GM12878 (cell line): ENCODE measurements around the gene TAOK2. TPM values are rescaled to one million over a fixed set of nuclear protein-coding genes. Genes with fewer than 3 reads are reported as not detected.

Experiments
- ATAC-seq: fragments of 200-7000 bp; cut with Tn5 transposase; 3 replicates; pipeline ENCODE4 v1.9.1; 2020; ENCODE audit warnings: mild to moderate bottlenecking, moderate library complexity
- BruUV-seq: library from RNA; stranded (reverse); fragments of 400-500 nt; replicated peaks from 2 replicates; lab custom pipeline; 2021; lab: Mats Ljungman, UMichigan
- CTCF ChIA-PET: fragments of 300-600 bp; sonication (Branson Sonifier 250); formaldehyde crosslinking; extraction: SDS; loops from one replicate; lab custom pipeline; 2021; ENCODE audit warnings: inconsistent platforms; lab: Yijun Ruan, JAX
- POLR2A ChIA-PET: fragments of 350-600 bp; formaldehyde crosslinking; extraction: SDS; loops from one replicate; lab custom pipeline; 2021; ENCODE audit warnings: inconsistent platforms; lab: Charles Lee
- RAD21 ChIA-PET: fragments of 300-600 bp; sonication (Branson Sonifier 250); formaldehyde crosslinking; loops from one replicate; lab custom pipeline; 2023; ENCODE audit warnings: antibody characterized with exemption; ENCODE audit not compliant: unreplicated experiment; lab: Charles Lee
- SMC1A ChIA-PET: fragments of 300-600 bp; sonication (Branson Sonifier 250); formaldehyde crosslinking; loops from one replicate; lab custom pipeline; 2023; ENCODE audit not compliant: unreplicated experiment, uncharacterized antibody; lab: Charles Lee
- DNase-seq: peaks from one replicate; pipeline ENCODE4 v3.0.0-alpha.2; 2011; ENCODE audit warnings: low read depth, low spot score
- FAIRE-seq: peaks from 3 replicates; lab custom pipeline; 2011; peaks lifted over from hg19 to GRCh38; lab: Jason Lieb, UNC
- H2AFZ ChIP-seq: 2 replicates; pipeline ENCODE4 v1.6.0; 2011; ENCODE audit warnings: low read depth, low read length, control low read depth; ENCODE audit not compliant: control insufficient read depth
- H3K27ac ChIP-seq: 2 replicates; pipeline ENCODE4 v1.5.1; 2011; ENCODE audit warnings: control low read depth; ENCODE audit not compliant: control insufficient read depth, insufficient read depth
- H3K27me3 ChIP-seq, 2 experiments: replicated peaks in 1 of 2; 2 replicates each; pipeline versions ENCODE4 v1.6.0 to v1.6.1; 2011; ENCODE audit warnings: low read length in 1 of 2; ENCODE audit not compliant: control insufficient read depth in 2 of 2, insufficient read depth in 2 of 2
- H3K36me3 ChIP-seq, 2 experiments: 2 replicates each; pipeline ENCODE4 v1.5.1; 2011; ENCODE audit warnings: low read length in 1 of 2; ENCODE audit not compliant: control insufficient read depth in 2 of 2, insufficient read depth in 2 of 2
- H3K4me1 ChIP-seq: 2 replicates; pipeline ENCODE4 v1.6.1; 2011; ENCODE audit warnings: mild to moderate bottlenecking, low read length, moderate library complexity, mixed read lengths; ENCODE audit not compliant: control insufficient read depth, insufficient read depth
- H3K4me2 ChIP-seq: 2 replicates; pipeline ENCODE4 v1.6.0; 2011; ENCODE audit warnings: control low read depth; ENCODE audit not compliant: control insufficient read depth, insufficient read depth
- H3K4me3 ChIP-seq: fragments of 200-600 bp; sonication (generic); 2 replicates; pipeline ENCODE4 v1.5.1; 2016
- H3K79me2 ChIP-seq: 2 replicates; pipeline ENCODE4 v1.6.0; 2011; ENCODE audit warnings: low read length; ENCODE audit not compliant: control insufficient read depth, insufficient read depth
- H3K9ac ChIP-seq: 2 replicates; pipeline ENCODE4 v1.8.0; 2011; ENCODE audit warnings: low read length, control low read depth, mixed read lengths; ENCODE audit not compliant: control insufficient read depth, insufficient read depth
- H3K9me3 ChIP-seq: replicated peaks from 3 replicates; pipeline ENCODE4 v1.5.1; 2011; ENCODE audit warnings: mild to moderate bottlenecking, low read length; ENCODE audit not compliant: control insufficient read depth, insufficient read depth
- H4K20me1 ChIP-seq: 2 replicates; pipeline ENCODE4 v1.6.0; 2011; ENCODE audit not compliant: control insufficient read depth, insufficient read depth
- ATF7 ChIP-seq: fragments of 450-650 bp; IDR thresholded peaks from 2 replicates; pipeline ENCODE4 v1.6.1; 2016; ENCODE audit warnings: low read depth, mild to moderate bottlenecking
- BRCA1 ChIP-seq: IDR thresholded peaks from 2 replicates; pipeline ENCODE4 v1.6.1; 2011; ENCODE audit warnings: low read depth, low read length, improper control_type of control experiment
- CBX3 ChIP-seq: fragments of 200-600 bp; sonication (generic); IDR thresholded peaks from 2 replicates; pipeline ENCODE4 v1.6.1; 2016; ENCODE audit warnings: low read depth, borderline replicate concordance
- ESRRA ChIP-seq: IDR thresholded peaks from 2 replicates; pipeline ENCODE4 v1.6.1; 2012; ENCODE audit warnings: mild to moderate bottlenecking, low read length, improper control_type of control experiment
- FOXM1 ChIP-seq: IDR thresholded peaks from 2 replicates; pipeline ENCODE4 v1.6.1; 2012; ENCODE audit warnings: low read depth, mild to moderate bottlenecking, inconsistent platforms, low read length, moderate library complexity
- IKZF2 ChIP-seq, 2 experiments: fragments of 450-650 bp; IDR thresholded peaks; 2 replicates each; pipeline ENCODE4 v1.6.1; 2017; ENCODE audit warnings: mild to moderate bottlenecking in 2 of 2, moderate library complexity in 2 of 2
- JUND ChIP-seq: IDR thresholded peaks from 2 replicates; pipeline ENCODE4 v1.6.1; 2012; ENCODE audit warnings: low read depth, mild to moderate bottlenecking, low read length, improper control_type of control experiment, moderate library complexity
- MEF2B ChIP-seq: fragments of 450-650 bp; IDR thresholded peaks from 2 replicates; pipeline ENCODE4 v1.6.1; 2018; ENCODE audit warnings: mild to moderate bottlenecking, moderate library complexity; ENCODE audit not compliant: partially characterized antibody, poor library complexity, severe bottlenecking
- NR2C1 ChIP-seq: fragments of 450-650 bp; IDR thresholded peaks from 2 replicates; pipeline ENCODE4 v1.6.1; 2017; ENCODE audit warnings: antibody characterized with exemption, mild to moderate bottlenecking, moderate library complexity
- RCOR1 ChIP-seq: conservative IDR thresholded peaks from 2 replicates; pipeline ENCODE4 v1.6.1; 2012; ENCODE audit warnings: low read depth, low read length, improper control_type of control experiment
- SREBF2 ChIP-seq: IDR thresholded peaks from 2 replicates; pipeline ENCODE4 v1.6.1; 2012; ENCODE audit warnings: mild to moderate bottlenecking, low read length
- TAF1 ChIP-seq: IDR thresholded peaks from 2 replicates; pipeline ENCODE4 v1.6.1; 2011; ENCODE audit warnings: mild to moderate bottlenecking, low read depth, low read length, borderline replicate concordance
- TCF12 ChIP-seq: IDR thresholded peaks from 2 replicates; pipeline ENCODE4 v1.6.1; 2011; ENCODE audit warnings: low read depth, mild to moderate bottlenecking, low read length
- WGBS: methylation state at CpG from one replicate; pipeline ENCODE4 v1.1.6; 2016; ENCODE audit warnings: low lambda C conversion rate; ENCODE audit not compliant: insufficient replicate concordance, insufficient coverage; ENCODE audit errors: missing lambda C conversion rate; 5-methylcytosine and 5-hydroxymethylcytosine counted together
- in situ Hi-C: fragments of 300-500 bp; cut with MboI; formaldehyde crosslinking; loops from 9 replicates; pipeline ENCODE4 v1.14.3; 2018; ENCODE audit warnings: mixed read lengths
- intact Hi-C: fragments of 100-400 bp; cut with micrococcal nuclease; formaldehyde crosslinking; loops from one replicate; pipeline ENCODE4 v1.14.2; 2022; ENCODE audit not compliant: unreplicated experiment
- polyA plus RNA-seq, 11 experiments: library from polyadenylated mRNA; depleted of rRNA in 4 of 11; unstranded in 6 of 11; stranded (reverse) in 5 of 11; fragments of >200 nt; fragmentation: Nextera tagmentation in 4 of 11; fragmentation: Illumina TruSeq in 1 of 11; extraction: Ambion mirVana in 4 of 11; extraction: Trizol in 1 of 11; gene quantifications; 1 replicate in 1 of 11; 2 replicates in 10 of 11; pipeline versions ENCODE4 v1.2.1 to v1.2.3, GENCODE V29; 2011 to 2016; ENCODE audit warnings: inconsistent platforms in 2 of 11, missing spikeins in 2 of 11, low read depth in 1 of 11
- total RNA-seq, 4 experiments: library from RNA; depleted of rRNA in 3 of 4; stranded (reverse); fragments of >200 nt in 3 of 4; fragmentation: Illumina TruSeq in 1 of 4; extraction: Trizol in 1 of 4; gene quantifications; 2 replicates each; pipeline versions ENCODE4 v1.2.1 to v1.2.3, GENCODE V29; 2013 to 2021
- TF ChIP-seq, protein P1 (sequence below): IDR thresholded peaks from 2 replicates; pipeline ENCODE4 v1.6.1; 2012; ENCODE audit warnings: improper control_type of control experiment, low read depth, low read length; ENCODE audit not compliant: insufficient replicate concordance
- TF ChIP-seq, protein P2 (sequence below): fragments of 150-350 bp; IDR thresholded peaks from 2 replicates; pipeline ENCODE4 v1.6.1; 2016; ENCODE audit warnings: low read depth, low read length
- TF ChIP-seq, protein P3 (sequence below): IDR thresholded peaks from 2 replicates; pipeline ENCODE4 v1.6.1; 2011; ENCODE audit warnings: low read depth, mild to moderate bottlenecking, low read length, moderate library complexity, borderline replicate concordance; ENCODE audit errors: extremely low read depth

The TAOK2 gene
- total and polyA plus RNA-seq, 10 of the 15 experiments (the other 5 are each of a cell fraction or from before 2014, with no cell fraction given) = 0.14 to 40.2 (median 11.6) TPM

DNA sequence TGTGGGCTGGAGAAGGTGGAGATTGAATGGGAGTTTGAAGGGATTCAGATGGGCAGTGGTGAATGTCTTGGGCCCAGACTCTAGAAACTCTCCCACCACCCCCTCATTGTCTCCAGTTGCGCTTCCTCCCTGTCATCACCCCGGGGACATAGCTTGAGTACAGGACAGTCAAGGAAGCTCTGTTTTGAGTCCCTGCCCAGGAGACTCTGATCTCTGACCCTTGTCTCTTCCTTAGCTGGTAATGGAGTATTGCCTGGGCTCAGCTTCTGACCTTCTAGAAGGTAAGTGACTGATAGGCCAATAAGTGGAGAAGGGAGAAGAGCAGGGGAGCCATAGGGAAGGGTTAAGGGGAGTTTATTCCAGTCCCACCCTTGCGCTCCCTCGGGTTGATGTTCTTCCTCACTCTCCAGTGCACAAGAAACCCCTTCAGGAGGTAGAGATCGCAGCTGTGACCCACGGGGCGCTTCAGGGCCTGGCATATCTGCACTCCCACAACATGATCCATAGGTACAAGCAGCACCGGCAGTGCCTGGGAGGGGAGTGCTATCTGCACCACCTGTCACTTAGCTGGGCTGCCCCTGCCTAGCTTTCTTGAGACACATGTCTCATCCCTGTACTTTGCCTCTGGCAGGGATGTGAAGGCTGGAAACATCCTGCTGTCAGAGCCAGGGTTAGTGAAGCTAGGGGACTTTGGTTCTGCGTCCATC, 5.0 kb downstream of the TAOK2 start:
- no peak overlapping the region for H3K4me2 ChIP-seq
- H3K27me3 ChIP-seq = no peaks in the 10 kb centered on the region
- peaks cover 20 to 28% of the 10 kb centered on the region in 2 experiments for H3K36me3 ChIP-seq
- no TSS peak for BruUV-seq
- peaks cover 9% of the 10 kb centered on the region for H3K4me1 ChIP-seq
- ATAC-seq (no peak), DNase-seq (no peak), FAIRE-seq (no peak)
- ChIA-PET CTCF (no interaction called here), POLR2A (interaction anchor here (1.4 kb wide), 1 partner anchor 52 kb away, joined by 9 read pairs; the partner anchor contains the start of gene KCTD13), SMC1A (no interaction called here), RAD21 (interaction anchor here (1.2 kb wide), 1 partner anchor 289 kb away, joined by 3 read pairs; no protein-coding TSS in a partner anchor)
- H3K9me3 ChIP-seq = no peaks in the 10 kb centered on the region
- in situ Hi-C loops = no loop called here
- H2AFZ ChIP-seq = no peak overlapping the region
- no peak overlapping the region for H3K9ac ChIP-seq
- WGBS = 88% methylated on average over 9 of the region's 9 CpGs
- H4K20me1 ChIP-seq = no peaks in the 10 kb centered on the region
- no peak overlapping the region for H3K4me3 ChIP-seq
- no peak overlapping the region for H3K27ac ChIP-seq
- intact Hi-C loops = no loop called here
- H3K79me2 ChIP-seq = peaks cover 36% of the 10 kb centered on the region
- TF ChIP-seq JUND (no peak), MEF2B (no peak), IKZF2 (IDR thresholded peaks at IDR 0.05) (no peak), TAF1 (no peak), ESRRA (no peak), SREBF2 (no peak), NR2C1 (no peak), BRCA1 (no peak), ATF7 (no peak), CBX3 (no peak), FOXM1 (no peak), RCOR1 (no peak), TCF12 (no peak)
- TF ChIP-seq, protein P1, sequence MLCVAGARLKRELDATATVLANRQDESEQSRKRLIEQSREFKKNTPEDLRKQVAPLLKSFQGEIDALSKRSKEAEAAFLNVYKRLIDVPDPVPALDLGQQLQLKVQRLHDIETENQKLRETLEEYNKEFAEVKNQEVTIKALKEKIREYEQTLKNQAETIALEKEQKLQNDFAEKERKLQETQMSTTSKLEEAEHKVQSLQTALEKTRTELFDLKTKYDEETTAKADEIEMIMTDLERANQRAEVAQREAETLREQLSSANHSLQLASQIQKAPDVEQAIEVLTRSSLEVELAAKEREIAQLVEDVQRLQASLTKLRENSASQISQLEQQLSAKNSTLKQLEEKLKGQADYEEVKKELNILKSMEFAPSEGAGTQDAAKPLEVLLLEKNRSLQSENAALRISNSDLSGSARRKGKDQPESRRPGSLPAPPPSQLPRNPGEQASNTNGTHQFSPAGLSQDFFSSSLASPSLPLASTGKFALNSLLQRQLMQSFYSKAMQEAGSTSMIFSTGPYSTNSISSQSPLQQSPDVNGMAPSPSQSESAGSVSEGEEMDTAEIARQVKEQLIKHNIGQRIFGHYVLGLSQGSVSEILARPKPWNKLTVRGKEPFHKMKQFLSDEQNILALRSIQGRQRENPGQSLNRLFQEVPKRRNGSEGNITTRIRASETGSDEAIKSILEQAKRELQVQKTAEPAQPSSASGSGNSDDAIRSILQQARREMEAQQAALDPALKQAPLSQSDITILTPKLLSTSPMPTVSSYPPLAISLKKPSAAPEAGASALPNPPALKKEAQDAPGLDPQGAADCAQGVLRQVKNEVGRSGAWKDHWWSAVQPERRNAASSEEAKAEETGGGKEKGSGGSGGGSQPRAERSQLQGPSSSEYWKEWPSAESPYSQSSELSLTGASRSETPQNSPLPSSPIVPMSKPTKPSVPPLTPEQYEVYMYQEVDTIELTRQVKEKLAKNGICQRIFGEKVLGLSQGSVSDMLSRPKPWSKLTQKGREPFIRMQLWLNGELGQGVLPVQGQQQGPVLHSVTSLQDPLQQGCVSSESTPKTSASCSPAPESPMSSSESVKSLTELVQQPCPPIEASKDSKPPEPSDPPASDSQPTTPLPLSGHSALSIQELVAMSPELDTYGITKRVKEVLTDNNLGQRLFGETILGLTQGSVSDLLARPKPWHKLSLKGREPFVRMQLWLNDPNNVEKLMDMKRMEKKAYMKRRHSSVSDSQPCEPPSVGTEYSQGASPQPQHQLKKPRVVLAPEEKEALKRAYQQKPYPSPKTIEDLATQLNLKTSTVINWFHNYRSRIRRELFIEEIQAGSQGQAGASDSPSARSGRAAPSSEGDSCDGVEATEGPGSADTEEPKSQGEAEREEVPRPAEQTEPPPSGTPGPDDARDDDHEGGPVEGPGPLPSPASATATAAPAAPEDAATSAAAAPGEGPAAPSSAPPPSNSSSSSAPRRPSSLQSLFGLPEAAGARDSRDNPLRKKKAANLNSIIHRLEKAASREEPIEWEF = no peak
- TF ChIP-seq, protein P2, sequence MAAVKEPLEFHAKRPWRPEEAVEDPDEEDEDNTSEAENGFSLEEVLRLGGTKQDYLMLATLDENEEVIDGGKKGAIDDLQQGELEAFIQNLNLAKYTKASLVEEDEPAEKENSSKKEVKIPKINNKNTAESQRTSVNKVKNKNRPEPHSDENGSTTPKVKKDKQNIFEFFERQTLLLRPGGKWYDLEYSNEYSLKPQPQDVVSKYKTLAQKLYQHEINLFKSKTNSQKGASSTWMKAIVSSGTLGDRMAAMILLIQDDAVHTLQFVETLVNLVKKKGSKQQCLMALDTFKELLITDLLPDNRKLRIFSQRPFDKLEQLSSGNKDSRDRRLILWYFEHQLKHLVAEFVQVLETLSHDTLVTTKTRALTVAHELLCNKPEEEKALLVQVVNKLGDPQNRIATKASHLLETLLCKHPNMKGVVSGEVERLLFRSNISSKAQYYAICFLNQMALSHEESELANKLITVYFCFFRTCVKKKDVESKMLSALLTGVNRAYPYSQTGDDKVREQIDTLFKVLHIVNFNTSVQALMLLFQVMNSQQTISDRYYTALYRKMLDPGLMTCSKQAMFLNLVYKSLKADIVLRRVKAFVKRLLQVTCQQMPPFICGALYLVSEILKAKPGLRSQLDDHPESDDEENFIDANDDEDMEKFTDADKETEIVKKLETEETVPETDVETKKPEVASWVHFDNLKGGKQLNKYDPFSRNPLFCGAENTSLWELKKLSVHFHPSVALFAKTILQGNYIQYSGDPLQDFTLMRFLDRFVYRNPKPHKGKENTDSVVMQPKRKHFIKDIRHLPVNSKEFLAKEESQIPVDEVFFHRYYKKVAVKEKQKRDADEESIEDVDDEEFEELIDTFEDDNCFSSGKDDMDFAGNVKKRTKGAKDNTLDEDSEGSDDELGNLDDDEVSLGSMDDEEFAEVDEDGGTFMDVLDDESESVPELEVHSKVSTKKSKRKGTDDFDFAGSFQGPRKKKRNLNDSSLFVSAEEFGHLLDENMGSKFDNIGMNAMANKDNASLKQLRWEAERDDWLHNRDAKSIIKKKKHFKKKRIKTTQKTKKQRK = no peak
- TF ChIP-seq, protein P3, sequence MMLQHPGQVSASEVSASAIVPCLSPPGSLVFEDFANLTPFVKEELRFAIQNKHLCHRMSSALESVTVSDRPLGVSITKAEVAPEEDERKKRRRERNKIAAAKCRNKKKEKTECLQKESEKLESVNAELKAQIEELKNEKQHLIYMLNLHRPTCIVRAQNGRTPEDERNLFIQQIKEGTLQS = no peak
